HUDEP-2 (cell line): ENCODE results near the gene PSMD9.

ENCODE experiments used
- DNase-seq, 76 experiments: peaks; one replicate each; lab custom pipeline; 2025; ENCODE audit not compliant: unreplicated experiment in 76 of 76; lab: John Stamatoyannopoulos, UW

Gene PSMD9

DNA sequence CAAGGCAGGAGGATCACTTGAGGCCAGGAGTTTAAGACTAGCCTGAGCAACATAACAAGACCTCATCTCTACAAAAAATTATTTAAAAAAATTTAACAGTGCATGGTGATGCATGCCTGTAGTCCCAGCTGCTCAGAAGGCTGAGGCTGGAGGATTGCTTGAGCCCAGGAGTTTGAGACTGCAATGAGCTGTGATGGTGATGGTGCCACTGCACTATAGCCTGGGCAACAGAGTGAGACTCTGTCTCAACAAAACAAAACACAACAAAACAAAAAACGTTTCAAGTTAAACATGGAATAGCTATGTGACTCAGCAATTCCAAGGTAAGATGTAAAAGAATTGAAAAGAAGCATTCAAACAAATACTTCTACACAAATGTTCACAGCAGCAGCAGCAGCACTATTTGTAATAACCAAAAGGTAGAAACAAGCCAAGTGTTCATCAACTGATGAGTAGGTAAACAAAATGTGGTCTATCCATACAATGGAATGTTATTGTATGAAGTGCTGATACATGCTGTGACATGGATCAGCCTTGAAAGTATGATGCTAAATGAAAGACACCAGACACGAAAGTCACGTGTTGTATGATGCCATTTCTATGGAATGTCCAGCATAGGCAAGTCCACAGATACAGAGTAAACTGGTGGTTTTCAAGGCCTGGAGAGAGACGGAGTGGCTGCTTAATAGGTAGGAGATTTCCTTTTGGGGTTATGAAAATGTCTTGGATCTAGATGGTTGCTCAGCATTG, 61.2 kb downstream of the PSMD9 start:
- no peak for DNase-seq

DNA sequence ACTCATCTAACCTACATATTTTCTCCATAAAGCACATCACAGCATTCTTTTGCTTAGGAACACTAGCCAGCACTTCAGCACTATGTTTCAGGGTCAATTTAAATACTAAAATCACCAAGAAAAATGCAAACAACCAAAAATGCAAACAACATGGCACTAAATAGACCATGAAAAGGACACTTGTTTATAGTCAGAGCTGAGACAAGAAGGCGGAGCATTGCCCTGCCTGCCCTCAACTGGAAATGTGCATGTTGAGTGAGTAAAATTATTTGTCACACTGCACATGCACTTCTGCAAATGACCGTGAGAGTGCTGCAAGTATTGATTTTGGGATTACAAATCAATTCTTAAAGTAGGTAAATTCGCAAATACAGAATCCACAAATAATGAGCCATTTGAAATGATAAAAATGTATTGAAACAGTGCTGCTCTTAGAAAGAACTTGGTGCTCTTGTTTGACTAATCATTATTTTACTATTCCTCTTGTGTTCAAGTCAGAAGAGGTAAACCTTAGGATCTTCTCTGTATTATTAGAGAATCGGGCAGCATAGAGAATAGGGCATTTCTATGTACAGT, 64.6 kb downstream of the PSMD9 start:
- DNase-seq: no peak

DNA sequence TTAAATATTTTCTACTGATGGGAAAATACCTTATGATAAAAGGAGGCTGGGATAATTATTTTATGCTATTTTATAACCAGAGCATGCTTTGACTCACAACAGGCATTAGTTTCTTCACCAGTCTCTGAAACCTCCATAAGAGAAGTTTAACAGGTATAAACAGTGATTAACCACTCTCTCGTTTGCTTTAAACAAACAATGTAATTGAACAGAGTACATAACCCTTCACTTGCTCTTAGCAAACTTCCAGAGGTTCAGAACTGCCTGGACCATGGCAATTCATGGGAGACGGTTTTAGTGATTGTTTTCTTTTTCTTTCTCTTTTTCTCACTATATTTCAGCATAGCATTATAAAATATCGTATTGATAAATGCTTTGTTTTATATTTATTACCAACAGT, 65.1 kb downstream of the PSMD9 start:
- no peak for DNase-seq

DNA sequence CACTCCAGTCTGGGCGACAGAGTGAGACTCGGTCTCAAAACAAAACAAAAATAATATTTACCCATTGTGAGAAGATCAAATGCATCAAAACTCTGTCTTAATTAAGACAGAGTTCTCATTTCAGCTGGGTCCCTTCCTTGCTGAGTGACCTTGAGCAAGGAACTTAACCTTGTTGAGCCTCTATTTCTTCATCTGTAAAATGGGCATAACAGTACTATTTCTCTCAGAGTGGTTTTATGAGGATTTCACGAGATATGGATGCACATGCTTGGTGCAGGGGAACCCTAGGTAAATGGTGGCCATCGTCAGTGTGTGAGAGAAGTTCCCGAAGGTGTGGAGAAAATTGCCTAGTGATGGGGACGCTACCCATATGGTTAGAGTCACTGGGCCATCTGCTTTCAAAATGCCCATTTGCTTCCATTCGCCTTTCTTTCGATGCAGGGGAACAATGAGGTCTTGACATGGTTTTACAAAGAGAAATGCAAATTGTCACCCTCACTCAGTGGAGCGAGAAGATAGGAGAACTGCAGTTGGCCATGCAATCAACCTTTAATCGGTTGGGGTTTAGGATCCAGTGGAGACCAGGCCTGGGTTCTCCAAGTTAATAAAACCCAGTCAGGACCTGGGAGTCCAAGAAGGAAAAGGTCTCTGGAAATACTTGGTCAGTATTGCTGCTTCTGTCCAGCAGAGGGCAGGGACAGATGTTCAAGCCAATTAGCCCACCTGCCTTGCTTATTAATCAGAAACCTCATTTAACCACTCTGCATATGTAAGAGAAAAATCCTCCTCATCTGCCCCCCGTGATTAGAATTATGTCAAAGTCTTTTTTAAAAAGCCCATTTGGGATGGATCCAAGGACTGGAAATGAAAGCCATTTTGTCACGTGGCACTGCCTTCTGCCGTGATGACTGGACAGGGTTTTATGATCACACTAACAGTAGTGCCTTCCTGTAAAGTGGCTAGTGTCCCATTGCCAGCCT, 67.0 kb downstream of the PSMD9 start:
- peak in 4 of 76 experiments; percentile 5 to 18 (median 10) for DNase-seq

DNA sequence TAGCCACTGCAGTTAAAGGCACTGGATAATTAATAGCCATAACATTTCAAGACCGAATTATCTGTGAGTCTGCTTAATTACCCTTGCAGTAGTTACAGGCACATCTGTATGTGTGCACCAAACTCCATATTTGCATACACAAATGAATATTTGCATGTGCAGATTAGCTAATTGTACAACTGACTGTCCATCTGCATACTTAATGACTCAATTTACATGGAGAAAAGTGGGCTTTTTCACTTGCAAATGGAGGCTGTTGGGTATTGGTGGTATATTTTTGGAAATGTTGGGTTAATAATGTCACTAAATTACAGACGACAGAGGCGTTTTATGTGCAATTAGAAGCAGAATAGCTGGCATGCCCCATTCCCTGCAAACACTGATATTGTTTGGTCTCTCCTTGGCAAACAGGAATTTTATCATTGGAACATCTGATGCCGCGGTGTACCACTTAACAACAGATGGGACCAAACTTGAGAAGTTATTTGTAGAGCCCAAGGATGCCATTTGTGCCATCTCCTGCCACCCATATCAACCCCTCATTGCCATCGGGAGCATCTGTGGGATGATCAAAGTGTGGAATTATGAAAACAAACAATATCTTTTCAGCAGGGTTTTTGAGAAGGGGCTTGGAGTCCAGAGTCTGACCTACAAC, 69.4 kb downstream of the PSMD9 start:
- no peak for DNase-seq

DNA sequence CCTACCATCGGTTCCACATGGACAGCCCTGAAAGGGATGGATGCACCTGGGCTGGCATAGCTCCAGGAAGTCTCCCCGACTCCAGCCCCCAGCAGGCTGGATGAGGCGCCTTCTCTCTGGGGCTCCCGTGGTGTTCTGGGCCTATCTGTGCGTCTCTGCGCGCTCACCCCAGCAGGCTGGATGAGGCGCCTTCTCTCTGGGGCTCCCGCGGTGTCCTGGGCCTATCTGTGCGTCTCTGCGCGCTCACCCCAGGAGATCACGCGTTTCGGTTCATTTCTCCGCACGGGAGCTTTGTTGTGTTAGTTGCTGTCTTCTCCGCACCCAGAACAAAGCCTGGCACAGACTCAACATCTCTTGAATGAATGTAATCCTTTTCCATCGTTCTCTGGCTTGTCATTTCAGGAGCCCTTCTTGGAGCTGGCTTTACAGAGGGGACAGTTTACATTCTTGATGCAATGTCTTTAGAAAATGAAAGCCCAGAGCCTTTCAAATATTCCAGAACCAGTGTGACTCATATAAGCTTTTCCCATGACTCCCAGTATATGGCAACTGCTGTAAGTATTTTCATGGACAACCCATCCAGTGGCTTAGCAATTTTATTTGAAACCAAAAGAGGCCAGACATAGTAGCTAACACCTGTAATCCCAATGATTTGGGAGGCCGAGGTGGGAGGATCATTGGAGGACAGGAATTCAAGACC, 70.1 kb downstream of the PSMD9 start:
- no peak for DNase-seq

DNA sequence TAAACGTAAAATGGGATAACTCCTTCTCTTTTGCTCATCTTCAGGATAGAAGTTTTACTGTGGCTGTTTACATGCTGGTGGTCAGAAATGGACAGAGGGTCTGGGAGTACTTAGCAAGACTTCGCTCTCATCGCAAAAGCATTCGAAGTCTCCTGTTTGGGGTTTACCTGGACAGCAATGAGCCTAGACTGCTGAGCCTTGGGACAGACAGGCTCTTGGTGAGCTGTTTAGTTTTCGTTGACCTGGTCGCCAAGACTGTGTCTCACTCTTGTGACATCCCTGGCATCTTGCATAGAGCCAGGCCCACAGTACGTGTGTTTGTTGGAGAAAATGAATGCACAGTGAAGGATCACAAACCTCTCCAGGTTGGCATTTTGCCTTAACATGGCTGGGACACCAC, 72.0 kb downstream of the PSMD9 start:
- DNase-seq: no peak

DNA sequence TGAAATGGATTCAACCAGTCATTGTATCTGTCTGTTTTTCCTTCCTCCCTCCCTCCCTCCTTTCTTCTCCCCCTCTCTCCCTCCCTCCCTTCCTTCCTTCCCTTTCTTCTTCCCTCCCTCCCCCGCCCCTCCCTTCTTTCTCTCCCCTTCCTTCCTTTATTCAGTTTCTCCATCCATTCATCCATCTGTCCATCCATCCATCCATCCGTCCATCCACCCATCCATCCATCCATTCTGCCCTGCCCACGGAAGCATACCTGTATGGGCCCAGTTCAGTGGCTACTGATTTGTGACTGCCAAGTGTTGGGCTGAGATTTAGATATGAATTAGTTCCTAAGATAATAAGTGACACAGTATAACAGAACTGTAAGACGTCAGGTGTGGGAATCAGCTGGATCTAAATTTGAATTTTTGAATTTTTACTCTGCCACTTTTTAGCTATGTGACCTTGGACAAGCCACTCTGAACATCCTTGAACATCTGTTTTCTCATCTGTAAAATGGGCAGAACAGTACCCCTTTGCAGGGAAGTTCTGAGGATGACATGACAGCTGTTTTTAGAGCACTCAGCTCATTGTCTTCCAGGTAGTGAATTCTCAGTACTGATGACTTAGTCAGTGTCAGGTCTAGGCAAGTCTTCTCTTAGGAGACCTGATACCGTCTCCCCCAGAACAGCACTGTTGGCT, 72.7 kb downstream of the PSMD9 start:
- DNase-seq: no peak

DNA sequence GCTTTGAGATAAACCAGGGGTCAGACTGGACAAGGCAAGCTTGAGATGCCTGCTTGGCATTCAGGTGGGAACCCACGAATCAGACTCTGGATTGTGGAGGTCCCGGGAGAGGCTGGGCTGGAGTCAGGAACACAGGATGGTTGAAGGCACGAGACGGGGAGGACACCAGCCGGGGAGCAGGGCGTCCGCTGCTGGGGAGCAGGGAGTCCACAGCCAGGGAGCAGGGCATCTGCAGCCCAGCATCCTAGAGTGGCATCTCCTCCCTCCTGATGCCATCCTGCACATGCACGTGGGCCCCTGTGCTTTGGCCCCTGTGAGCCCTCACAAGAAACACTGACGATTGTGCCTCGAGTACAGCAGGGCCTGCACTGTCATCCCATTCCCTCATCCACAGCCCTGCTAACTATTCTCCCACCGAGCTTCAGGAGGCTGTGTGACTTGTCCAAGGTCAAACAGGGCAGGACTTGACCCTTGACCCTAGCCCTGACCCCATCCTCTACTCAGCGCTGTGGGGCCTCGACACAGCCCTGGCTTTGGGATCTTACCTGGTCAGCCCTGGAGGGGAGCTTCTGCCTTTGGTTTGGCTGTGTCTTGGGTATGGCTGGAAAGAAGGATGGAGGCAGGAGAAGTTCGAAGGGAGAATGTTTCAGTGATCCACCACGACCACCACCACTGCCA, 74.9 kb downstream of the PSMD9 start:
- DNase-seq: no peak

DNA sequence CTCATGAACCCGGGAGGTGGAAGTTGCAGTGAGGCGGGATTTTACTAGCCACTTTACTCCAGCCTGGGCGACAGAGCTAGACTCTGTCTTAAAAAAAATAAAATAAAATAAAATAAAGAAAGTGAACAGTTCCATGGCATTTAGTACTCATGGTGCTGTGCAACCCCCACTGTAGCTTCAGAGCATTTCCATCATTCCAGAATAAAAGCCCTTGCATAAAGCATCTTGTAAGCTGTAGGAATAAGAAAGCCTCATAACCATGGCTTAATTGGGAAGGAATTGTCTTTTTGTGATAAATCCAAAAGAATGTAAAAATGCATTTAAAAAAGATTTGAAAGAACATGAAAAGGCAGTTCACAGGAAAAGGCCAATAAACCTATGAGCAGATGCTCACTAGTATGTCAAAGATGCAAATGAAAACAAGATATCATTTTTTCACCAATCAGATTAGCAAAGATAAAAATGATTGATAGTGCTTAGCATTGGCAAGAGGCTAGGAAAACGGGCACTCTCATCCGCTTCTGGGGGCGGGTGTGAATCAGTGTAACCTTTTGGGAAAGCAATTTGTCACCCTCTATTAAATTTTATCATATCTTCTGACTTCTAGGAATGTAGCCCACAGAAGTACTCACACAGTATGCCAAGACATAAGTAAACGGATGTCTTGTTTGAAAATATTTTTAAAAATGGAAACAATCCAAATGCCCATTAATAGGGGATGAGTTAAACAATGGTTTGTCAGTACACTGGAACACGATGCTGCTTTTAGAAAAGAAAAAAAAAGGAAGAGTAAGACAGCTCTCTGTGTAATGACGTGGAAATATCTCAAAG, 76.4 kb downstream of the PSMD9 start:
- DNase-seq: no peak

DNA sequence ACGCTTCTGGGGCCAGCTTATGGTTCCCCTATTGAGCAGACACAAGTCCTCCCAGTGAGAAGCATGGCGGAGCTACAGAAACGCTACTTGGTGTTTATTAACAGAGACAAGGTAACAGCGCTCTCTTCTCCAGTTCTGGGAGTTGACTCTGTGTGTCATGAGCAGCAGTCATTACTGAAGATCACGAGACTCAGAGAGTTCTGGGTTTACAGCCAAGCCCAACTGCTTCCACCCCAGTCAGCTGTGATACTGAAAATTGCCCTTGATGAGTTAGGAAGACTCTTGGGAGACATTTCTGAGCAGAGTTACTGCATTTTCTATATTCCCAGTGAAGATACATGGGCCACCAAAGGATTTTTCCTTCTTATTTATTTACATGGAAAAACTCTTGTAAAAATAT, 78.4 kb downstream of the PSMD9 start:
- DNase-seq: peak in 8 of 76 experiments; percentile 3 to 22 (median 12)
